Hypothalamus (tissue), 51 donors: Measurements from ENCODE around the gene GAP43.

ENCODE experiments used
- DNase-seq, 51 donors: peaks; one replicate each; lab custom pipeline; 2025; lab: John Stamatoyannopoulos, UW

The GAP43 gene

GRCh38 chr3:115626721-115627120 is 3.4 kb downstream of the GAP43 start:
- peak in 1 of 51 donors; percentile 14 for DNase-seq

GRCh38 chr3:115627180-115628074 is 4.1 kb downstream of the GAP43 start:
- DNase-seq = no peak

GRCh38 chr3:115628075-115628412 is 4.7 kb downstream of the GAP43 start:
- no peak for DNase-seq

GRCh38 chr3:115630850-115631249 is 7.5 kb downstream of the GAP43 start:
- no peak for DNase-seq

- no peak for DNase-seq
Measured at GRCh38 chr3:115632026-115632425, 8.7 kb downstream of the GAP43 start.

GRCh38 chr3:115633467-115633866 is 10.2 kb downstream of the GAP43 start:
- DNase-seq = no peak

- no peak for DNase-seq
Measured at GRCh38 chr3:115634052-115634451, 10.7 kb downstream of the GAP43 start.

- no peak for DNase-seq
Measured at GRCh38 chr3:115635406-115635805, 12.1 kb downstream of the GAP43 start.

GRCh38 chr3:115638241-115638640 is 14.9 kb downstream of the GAP43 start:
- DNase-seq = no peak

GRCh38 chr3:115638991-115639390 is 15.7 kb downstream of the GAP43 start:
- no peak for DNase-seq

GRCh38 chr3:115644391-115644790 is 21.1 kb downstream of the GAP43 start:
- no peak for DNase-seq

GRCh38 chr3:115646027-115646690 is 22.8 kb downstream of the GAP43 start:
- DNase-seq = no peak

GRCh38 chr3:115648559-115648958 is 25.2 kb downstream of the GAP43 start:
- DNase-seq = no peak

- DNase-seq = no peak
Measured at GRCh38 chr3:115651087-115651486, 27.8 kb downstream of the GAP43 start.

- no peak for DNase-seq
Measured at GRCh38 chr3:115651599-115651998, 28.3 kb downstream of the GAP43 start.

GRCh38 chr3:115652738-115653137 is 29.4 kb downstream of the GAP43 start:
- no peak for DNase-seq

GRCh38 chr3:115655761-115656282 is 32.5 kb downstream of the GAP43 start:
- DNase-seq = no peak

GRCh38 chr3:115657168-115657567 is 33.9 kb downstream of the GAP43 start:
- DNase-seq = no peak

- DNase-seq = no peak
Measured at GRCh38 chr3:115658032-115658336, 34.7 kb downstream of the GAP43 start.

- DNase-seq = peak in 46 of 51 donors; percentile 7 to 82 (median 51)
Measured at GRCh38 chr3:115658337-115659181, 35.2 kb downstream of the GAP43 start.
